Head of caudate nucleus (tissue), 42 donors: ENCODE measurements around the gene ZIC1.
A peak's percentile ranks its signal among the peaks of the same experiment; 100 is the strongest.

Experiments used
- DNase-seq, 42 donors: peaks; one replicate each; pipeline versions ENCODE4 v3.0.0 to v3.0.0-alpha.2; 2020 to 2021; ENCODE audit warnings: mixed read lengths in 7 of 42
- intact Hi-C: fragments of 100-400 bp; cut with DNase I; formaldehyde crosslinking; loops from one replicate; pipeline ENCODE4 v1.15.0; 2022

Gene ZIC1

GRCh38 chr3:147405231-147406027, 3.7 kb upstream of the ZIC1 start:
- intact Hi-C loops = no loop called here
- DNase-seq = peak in 1 of 42 donors; percentile 0

GRCh38 chr3:147406028-147406931, 2.9 kb upstream of the ZIC1 start, which contains the start of gene ZIC4:
ZIC4 (minus strand) TSS chr3:147406543; CDS start chr3:147402797, 3,746 bp downstream.
- intact Hi-C loops = no loop called here
- peak in 2 of 42 donors; percentile 0 to 15 for DNase-seq

DNA sequence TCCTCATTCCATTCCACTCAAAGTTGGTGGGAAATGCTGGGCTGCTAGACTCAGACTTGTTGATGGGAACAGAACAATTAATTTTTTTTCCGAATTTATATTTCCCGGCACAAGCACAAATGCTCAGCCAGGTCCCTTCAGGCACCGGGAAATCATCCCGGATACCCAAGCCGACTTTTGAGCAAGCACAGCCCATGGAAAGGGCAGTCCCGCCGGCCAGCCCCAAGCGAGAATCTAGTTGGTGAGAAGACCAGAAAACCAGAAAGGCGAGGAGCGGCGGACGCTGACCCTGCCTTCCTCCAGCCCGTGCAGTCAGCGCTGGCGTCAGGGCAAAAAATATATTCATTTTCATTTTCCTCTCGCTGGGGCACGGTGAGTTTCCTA, 2.1 kb upstream of the ZIC1 start:
- DNase-seq = peak in 5 of 42 donors; percentile 36 to 62 (median 51)
- intact Hi-C loops = no loop called here

DNA sequence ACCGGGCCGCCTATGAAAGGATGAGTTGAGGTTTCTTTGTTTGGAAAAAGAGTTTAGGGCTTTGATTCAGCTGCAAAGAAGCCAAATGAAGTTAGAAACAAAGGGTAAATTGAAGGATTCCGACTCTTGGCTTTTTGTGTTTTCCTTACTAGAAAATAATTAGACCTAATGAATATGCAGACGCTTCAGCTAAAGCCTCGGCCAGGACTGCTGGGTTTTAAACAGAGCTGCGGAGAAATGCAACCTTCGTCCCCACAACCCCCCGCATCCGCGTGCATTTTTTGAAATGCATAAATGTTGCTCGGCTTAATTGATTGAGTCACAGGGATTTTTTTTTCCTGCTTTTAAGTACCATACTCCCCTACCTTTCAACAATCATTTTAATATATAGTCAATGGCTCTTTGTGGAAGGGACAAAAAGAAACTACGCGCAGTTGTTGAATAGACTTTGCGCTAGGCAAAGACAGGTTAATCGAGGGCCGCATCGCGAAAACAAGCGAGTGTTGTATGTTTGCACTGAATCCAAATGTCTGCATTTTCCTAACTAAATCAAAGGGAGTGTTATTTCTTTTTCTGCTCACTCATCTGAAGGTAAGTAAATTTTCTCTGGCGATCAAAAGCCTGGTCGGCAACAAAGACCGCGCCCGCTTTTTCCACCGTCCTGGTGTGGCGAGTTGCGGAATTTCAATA, 1.5 kb upstream of the ZIC1 start:
- intact Hi-C loops = no loop called here
- DNase-seq = peak in 1 of 42 donors; percentile 32

DNA sequence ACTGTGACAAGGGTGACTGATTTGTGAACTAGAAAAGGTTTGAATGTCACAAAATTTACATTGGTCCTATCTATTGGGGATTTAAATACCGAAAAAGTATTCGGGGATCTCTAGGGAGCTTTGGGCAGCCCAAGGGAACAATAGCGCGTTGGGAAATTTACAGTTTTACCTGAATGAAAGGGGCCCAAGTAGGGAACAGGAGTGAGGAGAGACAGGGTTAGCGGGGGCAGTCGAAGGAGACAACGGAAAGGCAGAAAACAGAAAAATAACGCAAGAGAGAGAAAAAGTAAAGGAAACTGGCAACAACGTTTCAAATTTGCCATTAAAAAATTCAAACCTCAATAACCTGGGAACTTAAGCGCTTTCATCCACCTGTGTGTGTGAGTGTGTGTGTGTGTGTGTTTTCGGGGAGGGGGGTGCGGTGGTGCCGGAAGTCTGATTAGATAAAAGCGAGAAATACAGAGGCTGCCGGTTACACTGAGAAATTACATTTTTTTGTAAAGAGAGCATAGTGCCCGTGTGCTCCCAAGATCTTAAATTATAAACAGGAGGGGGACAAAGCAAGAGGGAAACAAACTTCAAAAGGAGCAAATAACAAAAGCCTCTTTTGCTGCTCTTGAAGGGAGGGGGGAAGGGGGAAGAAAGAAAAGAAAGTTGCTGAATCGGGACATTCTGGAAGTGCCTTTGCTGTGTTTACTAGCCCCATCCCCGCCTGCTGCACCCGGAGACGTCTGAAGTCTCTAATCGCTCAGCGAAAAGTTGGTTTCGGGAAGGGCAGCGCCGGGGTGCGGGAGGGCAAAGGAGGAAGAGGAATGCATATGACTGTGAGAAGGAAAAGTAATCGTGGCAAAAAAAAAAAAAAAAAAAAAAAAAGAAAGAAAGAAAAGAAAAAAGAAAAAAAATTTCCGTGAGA, 721 bp upstream of the ZIC1 start:
- intact Hi-C loops = no loop called here

GRCh38 chr3:147410116-147410525, 956 bp downstream of the ZIC1 start:
- intact Hi-C loops = no loop called here
- no peak for DNase-seq

More for the DNA sequence above, 721 bp upstream of the ZIC1 start:
- DNase-seq = peak in 3 of 42 donors; percentile 44 to 64 (median 45)

GRCh38 chr3:147410526-147411237, 1.5 kb downstream of the ZIC1 start:
- intact Hi-C loops = no loop called here
- no peak for DNase-seq

GRCh38 chr3:147411238-147411814, 2.2 kb downstream of the ZIC1 start:
- DNase-seq = peak in 2 of 42 donors; percentile 43 to 71
- intact Hi-C loops = no loop called here

DNA sequence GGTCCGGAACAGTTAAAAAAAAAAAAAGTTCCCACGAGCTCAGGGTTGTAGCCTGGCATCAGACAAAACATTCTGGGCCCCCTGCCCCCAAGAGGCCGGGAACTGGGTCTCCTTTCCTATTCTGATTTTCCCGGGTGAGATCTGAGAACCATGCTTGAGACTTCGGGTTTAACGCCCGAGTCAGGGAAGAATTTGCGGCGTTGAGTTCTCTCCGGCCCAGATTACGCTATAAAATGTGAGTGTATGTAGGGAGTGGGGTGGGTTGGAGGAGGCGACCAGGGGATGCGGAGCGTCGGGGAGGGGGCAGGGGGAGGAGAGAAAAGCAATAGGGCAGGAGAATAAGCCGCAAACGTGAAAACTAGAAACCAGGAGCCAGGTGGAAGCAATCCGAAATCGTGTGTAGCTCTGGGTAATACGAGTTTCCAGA, 2.7 kb downstream of the ZIC1 start:
- intact Hi-C loops = no loop called here

DNA sequence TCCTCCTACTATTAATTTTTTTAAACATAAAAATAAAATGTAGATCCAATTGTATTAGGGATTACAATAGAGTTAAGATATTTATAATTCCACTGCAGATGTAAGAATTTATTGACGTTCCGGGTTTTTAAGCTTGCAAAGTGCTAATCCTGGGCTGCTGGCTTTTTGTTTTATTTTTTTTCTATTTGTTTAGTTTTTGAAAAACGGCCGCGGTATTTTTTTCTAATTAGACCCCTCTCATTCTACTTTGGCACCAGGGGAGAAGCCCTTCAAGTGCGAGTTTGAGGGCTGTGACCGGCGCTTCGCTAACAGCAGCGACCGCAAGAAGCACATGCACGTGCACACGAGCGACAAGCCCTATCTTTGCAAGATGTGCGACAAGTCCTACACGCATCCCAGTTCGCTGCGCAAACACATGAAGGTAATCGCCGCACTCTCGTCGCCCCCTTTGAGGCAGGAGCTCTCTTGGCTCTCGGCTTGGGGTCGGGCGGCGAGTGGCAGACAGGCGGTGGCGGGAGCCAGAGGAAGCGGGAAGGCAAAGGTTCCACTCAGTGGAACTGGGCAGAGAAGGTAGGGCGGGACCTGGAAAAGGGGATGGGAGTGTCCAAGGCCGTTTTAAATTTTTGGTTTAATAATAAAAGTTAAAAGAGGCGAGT, 3.2 kb downstream of the ZIC1 start:
- no peak for DNase-seq
- intact Hi-C loops = no loop called here

More for the DNA sequence above, 2.7 kb downstream of the ZIC1 start:
- DNase-seq = no peak

- no peak for DNase-seq
- intact Hi-C loops = no loop called here
These were observed 3.9 kb downstream of the ZIC1 start for GRCh38 chr3:147412917-147413685.

GRCh38 chr3:147413686-147414389, 4.7 kb downstream of the ZIC1 start:
- intact Hi-C loops = no loop called here
- no peak for DNase-seq

GRCh38 chr3:147414390-147415138, 5.4 kb downstream of the ZIC1 start:
- intact Hi-C loops = no loop called here
- no peak for DNase-seq

DNA sequence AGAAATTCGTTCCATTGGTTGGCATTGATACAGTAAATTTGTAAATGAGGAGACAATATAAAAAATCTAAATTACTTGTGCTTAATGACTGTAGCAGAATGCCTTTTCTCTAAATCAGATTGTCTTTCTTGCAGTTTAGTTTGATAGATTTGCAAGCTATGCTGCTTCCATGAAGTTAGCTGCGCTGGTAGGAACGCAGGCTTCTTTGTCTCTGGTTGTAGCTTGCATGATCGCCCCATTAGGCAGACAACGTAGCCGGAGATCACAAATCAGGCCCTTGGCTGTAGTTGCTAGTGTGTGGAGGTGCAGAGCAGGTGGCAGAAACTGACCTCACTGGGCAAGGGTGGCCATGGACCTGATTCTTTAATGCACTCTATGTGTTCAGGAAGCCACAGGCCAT, 6.1 kb downstream of the ZIC1 start:
- DNase-seq = no peak
- intact Hi-C loops = no loop called here

DNA sequence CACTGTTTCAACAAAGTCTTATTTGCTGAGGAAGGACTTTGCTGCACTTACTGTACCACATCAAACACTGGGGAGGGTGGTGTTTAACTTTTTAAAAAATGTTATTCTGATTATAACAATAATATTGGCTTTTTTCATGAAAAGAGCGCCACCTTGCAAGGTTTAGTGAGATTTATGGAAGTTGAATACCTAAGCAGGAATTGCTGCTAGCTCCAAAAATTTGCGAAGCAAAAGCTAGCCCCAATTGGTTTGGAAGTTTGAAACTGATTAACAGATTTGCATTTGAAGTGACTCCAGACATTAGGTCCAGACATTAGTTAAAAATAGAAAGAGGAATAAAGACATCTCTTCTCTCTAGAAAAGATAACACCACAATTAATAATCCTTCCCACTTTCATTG, 6.7 kb downstream of the ZIC1 start:
- intact Hi-C loops = no loop called here
- DNase-seq = no peak
